ENCODE results near the gene KRT74.

Gene KRT74

GRCh38 chr12:52608826-52609630 is 35.4 kb upstream of the KRT74 start:
- DNase-seq (ENCODE audit: low read depth), result no peak
- H3K4me3 ChIP-seq (ENCODE audit: low read depth, low read length), result no peak overlapping the region
- TF ChIP-seq CTCF (IDR thresholded peaks at IDR 0.05; ENCODE audit: control insufficient read depth, extremely low read depth, insufficient read depth), result no peak

- no peak for DNase-seq (ENCODE audit: low read depth)
- TF ChIP-seq CTCF (IDR thresholded peaks at IDR 0.05; ENCODE audit: control insufficient read depth, extremely low read depth, insufficient read depth), result no peak
- H3K4me3 ChIP-seq (ENCODE audit: low read depth, low read length), result no peak overlapping the region
These were observed 34.5 kb upstream of the KRT74 start for GRCh38 chr12:52608161-52608560.

GRCh38 chr12:52607314-52607713 is 33.7 kb upstream of the KRT74 start:
- no peak for TF ChIP-seq CTCF (IDR thresholded peaks at IDR 0.05; ENCODE audit: control insufficient read depth, extremely low read depth, insufficient read depth)
- no peak overlapping the region for H3K4me3 ChIP-seq (ENCODE audit: low read depth, low read length)
- no peak for DNase-seq (ENCODE audit: low read depth)

GRCh38 chr12:52606581-52607218 is 33.1 kb upstream of the KRT74 start:
- TF ChIP-seq CTCF (IDR thresholded peaks at IDR 0.05; ENCODE audit: control insufficient read depth, extremely low read depth, insufficient read depth), result no peak
- no peak for DNase-seq (ENCODE audit: low read depth)

GRCh38 chr12:52606096-52606495 is 32.5 kb upstream of the KRT74 start:
- H3K4me3 ChIP-seq (ENCODE audit: low read depth, low read length), result no peak overlapping the region
- no peak for DNase-seq (ENCODE audit: low read depth)
- TF ChIP-seq CTCF (IDR thresholded peaks at IDR 0.05; ENCODE audit: control insufficient read depth, extremely low read depth, insufficient read depth), result no peak

More at GRCh38 chr12:52606581-52607218, 33.1 kb upstream of the KRT74 start:
- no peak overlapping the region for H3K4me3 ChIP-seq (ENCODE audit: low read depth, low read length)

- no peak overlapping the region for H3K4me3 ChIP-seq (ENCODE audit: low read depth, low read length)
- no peak for TF ChIP-seq CTCF (IDR thresholded peaks at IDR 0.05; ENCODE audit: control insufficient read depth, extremely low read depth, insufficient read depth)
- DNase-seq (ENCODE audit: low read depth), result no peak
These were observed 31.9 kb upstream of the KRT74 start for GRCh38 chr12:52605542-52605941.

All from LNCaP clone FGC (cell line).